SK-N-SH treated with all-trans-retinoic acid at 6 μM for 48 hours (cell line): ENCODE results near the gene ARHGAP12.

Experiments
- ATAC-seq: fragments of 200-7000 bp; cut with Tn5 transposase; 3 replicates; pipeline ENCODE4 v1.9.1; 2020; ENCODE audit warnings: mild to moderate bottlenecking, moderate library complexity
- ARNTL ChIP-seq: fragments of 450-650 bp; formaldehyde crosslinking; IDR thresholded peaks from 2 replicates; pipeline ENCODE4 v1.5.0; 2020; ENCODE audit warnings: low read depth, mild to moderate bottlenecking, moderate library complexity, borderline replicate concordance
- CREB5 ChIP-seq: fragments of 250-450 bp; sonication (Bioruptor Pico); IDR thresholded peaks from 2 replicates; pipeline ENCODE4 v1.5.1; 2020; ENCODE audit warnings: low read depth, mild to moderate bottlenecking, moderate library complexity
- CSRNP3 ChIP-seq: fragments of 250-450 bp; sonication (Bioruptor Pico); IDR thresholded peaks from 2 replicates; pipeline ENCODE4 v1.5.1; 2021; ENCODE audit warnings: mild to moderate bottlenecking, moderate library complexity
- GLIS3 ChIP-seq: fragments of 250-450 bp; sonication (Bioruptor Pico); IDR thresholded peaks from 2 replicates; pipeline ENCODE4 v1.5.0; 2020; ENCODE audit warnings: mild to moderate bottlenecking, moderate library complexity
- ISL1 ChIP-seq: fragments of 250-450 bp; sonication (Bioruptor Pico); IDR thresholded peaks from 2 replicates; pipeline ENCODE4 v2.1.2; 2022; ENCODE audit warnings: mild to moderate bottlenecking, moderate library complexity
- OSR1 ChIP-seq: fragments of 250-450 bp; sonication (Bioruptor Pico); IDR thresholded peaks from 2 replicates; pipeline ENCODE4 v1.8.0; 2022; ENCODE audit warnings: moderate library complexity, mild to moderate bottlenecking, inconsistent platforms
- PATZ1 ChIP-seq: fragments of 250-450 bp; sonication (Bioruptor Pico); IDR thresholded peaks from 2 replicates; pipeline ENCODE4 v1.8.0; 2020; ENCODE audit warnings: mild to moderate bottlenecking, moderate library complexity, borderline replicate concordance
- POU6F1 ChIP-seq: fragments of 250-450 bp; sonication (Bioruptor Pico); IDR thresholded peaks from 2 replicates; pipeline ENCODE4 v1.8.0; 2021; ENCODE audit warnings: low read depth, mild to moderate bottlenecking, moderate library complexity, borderline replicate concordance
- PPARA ChIP-seq: fragments of 250-450 bp; sonication (Bioruptor Pico); IDR thresholded peaks from 2 replicates; pipeline ENCODE4 v1.5.0; 2020; ENCODE audit warnings: mild to moderate bottlenecking, borderline replicate concordance
- RARB ChIP-seq: fragments of 250-450 bp; sonication (Bioruptor Pico); IDR thresholded peaks from 2 replicates; pipeline ENCODE4 v1.8.0; 2021; ENCODE audit warnings: mild to moderate bottlenecking, moderate library complexity
- SNAI2 ChIP-seq: fragments of 250-450 bp; sonication (Bioruptor Pico); IDR thresholded peaks from 2 replicates; pipeline ENCODE4 v1.5.0; 2020; ENCODE audit warnings: mild to moderate bottlenecking, moderate library complexity
- TCF4 ChIP-seq: fragments of 250-450 bp; sonication (Bioruptor Pico); IDR thresholded peaks from 2 replicates; pipeline ENCODE4 v1.8.0; 2021; ENCODE audit warnings: mild to moderate bottlenecking, moderate library complexity, borderline replicate concordance
- TSHZ2 ChIP-seq: fragments of 250-450 bp; sonication (Bioruptor Pico); IDR thresholded peaks from 2 replicates; pipeline ENCODE4 v1.5.0; 2020; ENCODE audit warnings: mild to moderate bottlenecking, moderate library complexity
- ZC3H10 ChIP-seq: fragments of 250-450 bp; sonication (Bioruptor Pico); IDR thresholded peaks from 2 replicates; pipeline ENCODE4 v1.5.1; 2021; ENCODE audit warnings: mild to moderate bottlenecking, moderate library complexity
- ZFP3 ChIP-seq: fragments of 250-450 bp; sonication (Bioruptor Pico); IDR thresholded peaks from 2 replicates; pipeline ENCODE4 v1.5.0; 2020; ENCODE audit warnings: mild to moderate bottlenecking, moderate library complexity
- ZFP30 ChIP-seq: fragments of 450-650 bp; formaldehyde crosslinking; IDR thresholded peaks from 2 replicates; pipeline ENCODE4 v1.5.0; 2022; ENCODE audit warnings: mild to moderate bottlenecking, moderate library complexity
- ZNF70 ChIP-seq: fragments of 450-650 bp; formaldehyde crosslinking; IDR thresholded peaks from 2 replicates; pipeline ENCODE4 v1.5.0; 2020; ENCODE audit warnings: mild to moderate bottlenecking, moderate library complexity
- ZNF8 ChIP-seq: fragments of 450-650 bp; formaldehyde crosslinking; IDR thresholded peaks from 2 replicates; pipeline ENCODE4 v1.5.0; 2020; ENCODE audit warnings: mild to moderate bottlenecking, moderate library complexity

Gene ARHGAP12

GRCh38 chr10:31780717-31781116 is 147.9 kb downstream of the ARHGAP12 start:
- TF ChIP-seq ARNTL (CRISPR knock-in tag), result no peak
- TF ChIP-seq ISL1, result peak; percentile 89
- 0 out of 2 replicates have a peak, but pooled peaks have one; percentile 51 for TF ChIP-seq ZFP3 (CRISPR knock-in tag)
- TF ChIP-seq TSHZ2, result 0 out of 2 replicates have a peak, but pooled peaks have one; percentile 51
- no peak for TF ChIP-seq ZC3H10 (CRISPR knock-in tag)
- 0 out of 2 replicates have a peak, but pooled peaks have one; percentile 22 for TF ChIP-seq TCF4 (CRISPR knock-in tag)
- no peak for TF ChIP-seq ZFP30 (CRISPR knock-in tag)
- TF ChIP-seq ZNF8 (CRISPR knock-in tag), result no peak
- TF ChIP-seq GLIS3, result peak; percentile 45; the same call in 1 of the 2 replicates
- TF ChIP-seq RARB, result no peak
- TF ChIP-seq ZNF70 (CRISPR knock-in tag), result no peak
- TF ChIP-seq PATZ1, result no peak
- TF ChIP-seq CREB5 (CRISPR knock-in tag), result no peak
- TF ChIP-seq, all 23 proteins: peak for 5
- 0 out of 3 replicates have a peak, but pooled peaks have one; percentile 19 for ATAC-seq

- ATAC-seq, result no peak; the same call in 2 of the 3 replicates
- TF ChIP-seq POU6F1 (CRISPR knock-in tag), result no peak
- TF ChIP-seq ISL1, result 0 out of 2 replicates have a peak, but pooled peaks have one; percentile 27
These were observed 150.0 kb downstream of the ARHGAP12 start for GRCh38 chr10:31778627-31779026.

GRCh38 chr10:31776159-31776558 is 152.5 kb downstream of the ARHGAP12 start:
- ATAC-seq, result no peak
- TF ChIP-seq ZNF70 (CRISPR knock-in tag) (no peak), ARNTL (CRISPR knock-in tag) (no peak), PPARA (CRISPR knock-in tag) (no peak), ZNF8 (CRISPR knock-in tag) (no peak), PATZ1 (no peak), OSR1 (CRISPR knock-in tag) (no peak), ZC3H10 (CRISPR knock-in tag) (no peak), TCF4 (CRISPR knock-in tag) (no peak), ISL1 (no peak), SNAI2 (no peak)

GRCh38 chr10:31774928-31775650 is 153.5 kb downstream of the ARHGAP12 start:
- ATAC-seq, result no peak
- TF ChIP-seq ZC3H10 (CRISPR knock-in tag), result no peak
- TF ChIP-seq ZNF8 (CRISPR knock-in tag), result no peak
- no peak for TF ChIP-seq CREB5 (CRISPR knock-in tag)
- no peak for TF ChIP-seq CSRNP3 (CRISPR knock-in tag)
- no peak for TF ChIP-seq GLIS3
- TF ChIP-seq ZFP3 (CRISPR knock-in tag), result no peak
- TF ChIP-seq POU6F1 (CRISPR knock-in tag), result no peak
- no peak for TF ChIP-seq ZFP30 (CRISPR knock-in tag)
- TF ChIP-seq, all 23 proteins: peak for 0
